GM19455 (cell line): Measurements from ENCODE around the gene TRPC6.

Experiments used
- ATAC-seq: cut with Tn5 transposase; IDR thresholded peaks from one replicate; pipeline ENCODE4 v1.9.1; 2021; ENCODE audit not compliant: unreplicated experiment

Gene TRPC6

DNA sequence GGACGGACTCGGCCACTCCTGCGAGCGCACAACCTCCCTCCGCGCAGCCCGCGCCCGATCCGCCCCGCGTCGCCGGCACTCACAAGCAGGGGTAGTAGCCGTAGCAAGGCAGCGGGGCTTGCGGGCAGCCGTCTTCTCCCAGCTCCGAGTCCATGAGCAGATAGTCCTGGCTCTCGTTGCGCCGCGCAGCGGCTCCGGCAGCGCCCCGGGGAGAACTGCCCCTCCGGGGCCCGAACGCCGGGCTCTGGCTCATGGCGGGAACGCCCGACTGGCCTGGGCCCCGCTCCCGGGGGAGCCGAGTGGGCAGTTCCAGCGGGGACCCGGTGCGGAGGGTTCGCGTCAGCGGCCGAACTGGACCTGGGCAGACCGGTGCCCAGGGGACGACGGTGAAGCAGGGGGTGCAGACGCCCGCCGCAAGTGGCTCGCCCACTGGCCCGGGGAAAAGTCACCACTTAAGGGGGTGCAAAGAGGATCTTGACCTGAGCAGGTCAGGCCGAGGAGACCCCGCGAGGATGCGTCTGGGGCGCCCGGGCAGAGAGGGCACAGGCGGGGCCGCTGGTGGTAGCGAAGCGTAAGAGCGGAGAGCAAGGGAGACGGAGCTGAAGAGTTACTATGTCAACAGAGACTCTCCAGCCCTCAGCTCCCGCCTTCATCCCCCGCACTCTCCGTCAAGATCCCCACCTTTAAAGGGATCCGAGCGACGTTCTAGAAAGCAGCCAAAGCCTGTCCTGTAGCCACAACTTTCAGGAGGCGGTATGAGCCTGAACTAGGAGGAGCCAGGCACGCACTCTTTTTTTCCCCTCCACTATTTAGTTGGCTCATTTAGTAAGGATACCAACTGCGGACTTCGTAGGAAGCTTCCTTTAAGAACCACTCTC lies at the start of gene TRPC6:
TRPC6 (minus strand) TSS at position 757 of the 878 bp plus-strand sequence; CDS start at position 253, 504 bp downstream.
- no peak for ATAC-seq

DNA sequence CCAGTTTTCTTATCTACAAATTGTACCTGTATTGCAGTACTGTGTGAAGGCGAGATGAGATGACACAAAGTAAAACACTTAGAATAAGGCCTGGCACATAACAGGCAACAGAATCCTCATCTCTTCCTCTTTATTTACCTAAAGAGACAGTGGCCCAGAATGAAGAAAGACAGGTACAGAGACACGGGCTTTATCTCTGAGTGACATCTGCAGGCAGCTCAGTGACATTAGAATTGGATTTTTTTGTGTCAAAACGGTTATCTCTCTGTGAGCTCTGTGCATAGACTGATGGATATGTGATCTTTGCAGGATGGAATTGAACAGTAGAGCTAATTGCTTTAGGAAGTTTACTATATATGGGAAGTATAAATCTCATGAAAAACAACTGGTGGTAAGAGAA lies 36.2 kb upstream of the TRPC6 start:
- no peak for ATAC-seq

DNA sequence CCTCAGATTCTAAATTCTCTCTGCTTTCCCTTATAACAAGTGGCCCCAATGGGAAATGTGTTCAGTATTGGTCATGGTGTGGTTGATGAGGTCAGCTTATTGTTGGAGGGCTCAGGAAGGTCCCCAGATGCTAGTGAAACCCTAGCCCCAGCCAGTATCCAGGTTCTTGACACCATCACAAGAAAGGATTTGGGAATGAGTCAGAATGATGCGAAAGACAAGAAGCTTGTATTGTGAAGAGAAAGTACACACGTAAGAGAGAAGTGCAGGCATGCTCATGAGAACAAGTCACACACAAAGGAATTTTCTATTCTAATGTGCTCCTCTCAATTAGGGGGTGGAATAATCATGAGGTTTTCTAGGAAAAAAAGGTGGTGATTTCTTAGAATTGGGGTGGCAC lies 34.9 kb upstream of the TRPC6 start:
- ATAC-seq, result no peak

DNA sequence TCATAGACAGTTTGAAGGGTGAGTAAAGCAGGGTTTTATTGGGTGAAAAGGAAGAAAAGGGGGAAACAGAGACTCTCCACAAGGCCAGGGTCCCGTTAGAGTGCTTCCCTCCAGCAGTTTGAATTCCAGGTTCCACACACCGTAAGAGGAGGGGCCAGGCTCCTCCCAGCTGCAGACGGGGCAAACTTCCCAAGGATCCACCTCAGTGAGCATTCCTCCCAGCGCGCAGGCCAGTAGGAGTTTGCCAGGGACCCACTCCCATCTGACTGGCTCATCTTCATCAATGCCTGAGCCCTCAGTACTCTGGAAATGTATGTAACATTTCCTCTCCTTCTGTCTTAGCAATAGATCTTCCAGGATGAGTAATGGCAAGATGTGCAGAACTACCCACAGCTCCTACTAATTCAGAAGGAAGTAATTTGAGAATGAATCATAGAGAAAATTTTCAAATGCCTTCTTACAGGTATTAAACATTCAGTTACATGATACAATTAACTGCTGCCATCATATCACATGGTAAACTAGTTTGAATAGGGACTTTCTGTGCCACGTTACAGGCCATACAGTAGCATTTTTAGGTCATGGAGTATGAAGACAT lies 34.0 kb upstream of the TRPC6 start:
- ATAC-seq, result no peak

DNA sequence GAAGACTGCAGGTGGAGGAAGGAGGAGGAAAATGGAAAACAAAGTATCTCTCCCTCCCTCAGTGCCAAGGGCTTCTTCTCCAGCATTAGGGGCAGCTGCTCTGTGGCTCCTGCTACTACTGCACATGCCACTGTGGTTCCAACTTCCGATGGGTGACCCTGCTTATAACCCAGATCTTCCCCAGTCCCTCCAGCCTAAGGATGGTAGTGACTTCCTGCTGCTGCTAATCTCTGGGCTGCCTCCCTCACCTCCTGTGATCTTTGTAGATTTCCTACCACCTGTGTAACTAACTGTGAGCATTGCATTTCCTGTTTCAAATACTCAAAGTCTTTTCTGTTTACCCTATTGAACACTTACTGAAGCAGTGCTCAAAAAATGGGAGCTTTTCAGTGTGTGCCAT lies 28.7 kb upstream of the TRPC6 start:
- no peak for ATAC-seq

DNA sequence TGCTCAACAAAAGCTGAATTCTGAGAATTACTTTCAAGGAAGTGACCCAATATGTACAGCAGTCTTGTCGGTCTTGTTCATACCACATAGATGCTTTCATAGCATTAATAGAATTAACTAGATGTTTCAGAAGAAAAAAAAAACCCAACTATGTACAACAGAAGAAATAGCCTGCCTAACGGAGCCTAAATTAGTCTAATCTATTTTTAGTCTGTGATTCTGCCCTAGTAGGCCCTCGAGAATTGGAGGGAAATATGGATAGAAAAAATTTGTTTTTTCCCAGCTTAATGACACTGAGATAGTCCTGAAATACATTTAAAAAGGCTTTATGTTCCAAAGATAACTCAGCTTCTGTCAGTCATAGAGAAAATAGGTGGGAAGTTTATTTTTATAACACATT lies 17.1 kb upstream of the TRPC6 start:
- ATAC-seq, result no peak

DNA sequence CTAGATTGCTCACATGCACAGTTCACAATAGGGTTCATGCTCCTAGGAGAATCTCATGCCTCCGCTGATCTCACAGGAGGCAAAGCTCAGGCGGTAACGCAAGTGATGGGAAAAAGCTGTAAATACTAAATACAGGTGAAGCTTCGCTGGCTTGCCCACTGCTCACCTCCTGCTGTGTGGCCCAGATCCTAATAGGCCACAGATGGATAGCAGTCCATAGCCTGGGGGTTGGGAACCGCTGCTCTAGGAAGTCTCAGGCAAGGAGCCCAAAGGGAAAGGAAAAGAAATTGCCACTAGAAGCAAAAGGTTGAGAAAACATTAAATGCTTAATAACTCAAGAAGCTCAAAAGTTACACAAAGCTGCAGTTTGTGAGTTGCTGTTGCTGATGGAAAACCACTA lies 3.2 kb upstream of the TRPC6 start:
- ATAC-seq, result no peak

DNA sequence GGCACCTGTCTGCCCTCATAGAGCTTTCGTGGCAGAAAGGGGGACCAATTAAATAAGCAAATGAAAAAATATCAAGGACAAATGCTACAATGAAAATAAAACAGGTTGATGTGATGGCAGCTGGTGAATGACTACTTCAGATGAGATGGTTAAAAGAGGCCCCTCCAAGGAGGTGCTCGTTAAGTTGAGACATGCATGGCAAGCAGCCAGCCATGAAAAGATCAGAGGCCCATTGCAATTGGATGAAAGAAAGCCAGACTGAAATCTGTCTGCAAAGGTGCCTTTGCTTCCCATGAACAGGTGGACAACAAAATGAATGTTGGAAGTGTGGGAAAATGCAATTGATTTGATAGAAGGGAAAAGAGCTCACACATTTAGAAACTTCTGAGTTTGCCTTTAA lies 848 bp upstream of the TRPC6 start:
- ATAC-seq, result no peak

DNA sequence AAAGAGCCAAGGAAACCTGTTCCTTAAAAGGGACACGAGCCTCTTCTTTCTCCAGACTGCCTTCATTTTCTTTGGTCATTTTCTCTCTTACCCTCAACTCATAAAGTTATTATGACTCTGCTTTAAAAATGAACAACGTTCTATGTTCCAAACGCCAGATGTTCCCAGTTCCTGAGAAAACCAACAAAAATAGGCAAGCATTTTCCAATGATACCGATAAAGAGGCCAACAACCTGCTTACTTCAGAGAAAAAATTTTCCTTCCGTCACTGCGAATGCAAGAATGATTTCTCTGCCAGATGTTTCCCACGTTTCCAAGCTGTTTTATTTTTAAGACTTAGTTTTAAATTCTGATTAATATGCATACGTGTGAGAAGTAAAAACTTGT lies 315 bp upstream of the TRPC6 start:
- no peak for ATAC-seq

DNA sequence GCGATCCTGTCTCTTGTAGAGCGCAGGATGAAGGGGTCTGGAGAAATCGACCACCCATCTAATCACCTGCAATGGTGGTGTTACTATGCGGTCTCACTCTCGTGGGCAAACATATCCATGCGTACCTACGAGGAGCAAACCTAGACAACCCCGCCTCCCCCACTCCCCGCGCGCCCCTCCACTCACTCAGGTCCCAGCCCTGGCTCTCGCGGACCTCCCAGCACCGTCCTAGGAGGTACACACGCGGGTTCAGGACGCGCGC lies 887 bp downstream of the TRPC6 start:
- ATAC-seq, result no peak

GRCh38 chr11:101582236-101582988 lies 1.4 kb downstream of the TRPC6 start:
- no peak for ATAC-seq

DNA sequence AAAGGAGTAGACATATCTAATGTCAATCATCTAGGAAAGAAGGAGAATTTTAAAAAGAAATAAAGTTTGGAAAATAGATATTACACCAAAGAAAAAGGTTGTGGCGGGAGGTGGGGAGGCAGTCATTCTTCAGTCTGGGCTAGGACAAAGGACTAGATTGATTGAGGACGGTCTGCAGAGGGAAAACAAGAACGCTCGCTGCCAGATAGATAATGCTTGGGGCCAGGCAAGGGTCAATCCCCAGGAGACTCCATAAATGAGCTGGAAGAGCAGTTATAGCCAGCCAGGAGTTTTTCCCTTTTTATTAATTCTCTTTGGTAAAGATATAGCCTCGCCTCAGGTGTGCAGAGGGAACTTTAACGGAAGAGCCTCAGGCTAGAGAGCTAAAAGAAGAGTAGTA lies 6.3 kb downstream of the TRPC6 start:
- ATAC-seq, result no peak

DNA sequence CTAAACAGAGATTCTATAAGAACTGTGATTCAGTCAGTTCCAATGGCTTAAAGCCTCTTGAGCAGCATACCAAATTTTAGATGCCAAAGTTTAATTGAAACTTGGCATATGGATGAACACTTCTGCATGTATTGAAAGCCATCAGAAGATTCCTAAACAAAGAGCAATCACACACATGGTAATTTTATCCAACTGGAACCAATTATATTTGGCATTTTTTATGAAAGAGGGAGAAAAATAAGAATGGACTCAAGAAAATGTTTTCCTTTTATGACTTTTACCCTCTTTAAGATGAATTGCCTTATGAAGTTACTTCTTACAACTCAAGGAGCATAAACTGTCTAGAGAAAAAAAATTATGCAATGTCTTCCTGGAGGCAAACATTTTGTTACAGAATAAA lies 7.4 kb downstream of the TRPC6 start:
- no peak for ATAC-seq

GRCh38 chr11:101574886-101575285 lies 8.9 kb downstream of the TRPC6 start:
- no peak for ATAC-seq

DNA sequence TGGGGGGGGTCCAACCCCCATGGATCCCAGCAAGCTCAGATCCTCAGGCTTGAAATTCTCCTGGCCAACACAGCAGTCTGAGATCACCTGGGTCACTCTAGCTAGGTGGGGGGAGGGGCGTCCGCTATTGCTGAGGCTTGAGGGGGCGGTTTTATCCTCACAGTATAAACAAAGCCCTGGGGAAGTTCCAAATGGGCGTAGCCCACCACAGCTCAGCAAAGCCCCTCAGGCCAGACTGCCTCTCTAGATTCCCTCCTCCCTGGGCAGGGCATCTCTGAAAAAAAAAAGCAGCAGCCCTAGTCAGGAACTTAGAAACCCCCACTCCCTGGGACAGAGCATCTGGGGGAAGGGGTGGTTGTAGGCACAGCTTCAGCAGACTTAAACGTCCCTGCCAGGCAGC lies 16.7 kb downstream of the TRPC6 start:
- ATAC-seq, result no peak

GRCh38 chr11:101566626-101567025 lies 17.2 kb downstream of the TRPC6 start:
- ATAC-seq, result no peak

DNA sequence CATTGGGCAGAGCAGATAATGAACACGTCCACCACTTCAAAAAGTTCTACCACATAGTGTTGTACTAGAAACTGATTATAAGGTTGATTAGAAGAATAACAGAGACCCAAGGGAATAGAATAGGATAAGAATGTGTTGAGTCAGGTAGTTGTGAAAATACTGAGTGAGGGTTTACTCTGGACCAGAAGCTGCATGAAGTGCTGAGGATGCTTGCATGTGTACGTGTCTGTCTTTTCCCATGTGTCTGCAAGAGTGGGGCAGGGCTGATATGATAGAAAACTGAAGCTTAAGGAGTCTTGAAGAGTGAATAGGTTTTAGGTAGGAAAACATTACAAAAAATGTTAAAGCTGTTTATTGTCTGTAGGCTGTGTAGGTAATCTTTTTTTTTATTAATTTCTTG lies 20.6 kb downstream of the TRPC6 start:
- no peak for ATAC-seq

DNA sequence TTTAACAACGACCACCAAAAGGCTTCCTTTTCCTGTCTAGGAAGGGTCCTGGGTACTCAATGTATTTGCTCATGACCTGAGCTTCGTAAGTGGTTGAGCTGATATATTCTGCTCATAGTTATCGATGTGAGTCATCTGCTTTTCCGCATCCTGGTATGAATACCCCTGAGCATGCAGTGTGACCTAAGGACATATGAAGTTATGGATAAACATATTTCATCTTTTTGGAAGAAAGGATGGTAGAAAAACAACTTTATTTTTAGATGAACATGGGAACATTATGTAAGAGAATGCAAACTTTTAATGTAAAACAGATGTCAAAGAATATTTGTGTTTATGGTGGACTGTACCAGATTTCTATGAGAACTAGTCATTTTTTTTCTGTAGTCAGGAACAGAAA lies 28.4 kb downstream of the TRPC6 start:
- ATAC-seq, result no peak

- ATAC-seq, result peak; percentile 98
These were observed 29.9 kb downstream of the TRPC6 start for GRCh38 chr11:101553891-101554292.

DNA sequence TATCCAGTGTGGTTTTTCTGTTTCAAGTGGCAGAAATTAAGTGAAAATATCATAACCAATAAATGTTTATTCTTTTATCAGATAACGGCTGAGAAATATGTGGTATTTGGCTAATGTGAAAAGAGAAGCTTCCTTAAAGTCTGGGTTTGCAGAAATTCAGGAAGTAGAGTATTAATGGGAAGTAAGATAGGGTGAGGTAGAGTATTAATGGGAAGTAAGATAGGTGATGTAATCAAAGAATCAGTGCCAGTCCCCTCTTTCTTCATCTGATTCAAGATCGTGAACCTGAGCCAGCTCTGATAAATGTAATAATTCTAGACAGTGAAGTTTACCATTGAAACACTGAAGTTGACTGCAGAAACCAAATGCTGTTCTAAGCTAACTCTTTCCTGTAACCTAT lies 30.9 kb downstream of the TRPC6 start:
- ATAC-seq, result no peak

DNA sequence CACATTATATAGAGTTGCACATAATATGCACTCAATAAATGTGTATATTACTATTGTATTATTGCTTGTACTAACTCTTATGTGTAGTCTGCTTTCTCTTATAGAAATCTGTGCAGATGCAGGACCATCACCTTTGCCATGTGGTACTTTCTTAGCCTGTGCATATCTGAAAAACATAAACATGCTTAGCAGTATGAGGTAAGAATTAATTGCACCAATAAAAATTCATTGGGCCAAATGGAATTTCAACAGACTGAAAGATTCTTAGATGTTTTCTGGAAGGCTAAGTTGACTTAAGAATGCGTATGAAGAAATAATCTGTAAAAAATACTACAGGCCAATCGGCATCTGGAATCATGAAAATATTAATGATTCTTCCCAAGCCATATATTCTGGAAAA lies 55.3 kb downstream of the TRPC6 start:
- no peak for ATAC-seq

- no peak for ATAC-seq
These were observed 60.1 kb downstream of the TRPC6 start for GRCh38 chr11:101523634-101524260.
